HUES6 (cell line): Measurements from ENCODE around the gene RTN1.

ENCODE experiments used
- H3K27ac ChIP-seq: 2 replicates; pipeline ENCODE4 v1.7.0; 2013; ENCODE audit warnings: low read depth, mild to moderate bottlenecking, low read length, inconsistent platforms
- H3K27me3 ChIP-seq: 2 replicates; pipeline ENCODE4 v1.6.1; 2013; ENCODE audit warnings: low read length; ENCODE audit not compliant: control insufficient read depth, insufficient read depth
- H3K36me3 ChIP-seq: 2 replicates; pipeline ENCODE4 v1.6.1; 2013; ENCODE audit warnings: low read length; ENCODE audit not compliant: control insufficient read depth, insufficient read depth
- H3K4me1 ChIP-seq: 2 replicates; pipeline ENCODE4 v1.6.1; 2013; ENCODE audit warnings: low read length; ENCODE audit not compliant: control insufficient read depth, insufficient read depth
- H3K4me3 ChIP-seq: 2 replicates; pipeline ENCODE4 v1.5.1; 2013; ENCODE audit warnings: low read depth, low read length
- H3K9ac ChIP-seq: one replicate; pipeline ENCODE4 v1.6.1; 2013; ENCODE audit warnings: mild to moderate bottlenecking, low read length
- H3K9me3 ChIP-seq: 2 replicates; pipeline ENCODE4 v1.6.1; 2013; ENCODE audit warnings: low read depth, low read length; ENCODE audit not compliant: control insufficient read depth, insufficient read depth

The RTN1 gene

GRCh38 chr14:59627011-59627520 lies 243.5 kb downstream of the RTN1 start:
- no peaks in the 10 kb centered on the region for H3K36me3 ChIP-seq
- peaks cover 32% of the 10 kb centered on the region for H3K27me3 ChIP-seq
- no peak overlapping the region for H3K4me3 ChIP-seq
- H3K9me3 ChIP-seq = no peaks in the 10 kb centered on the region
- H3K27ac ChIP-seq = no peak overlapping the region
- H3K9ac ChIP-seq = no peak overlapping the region
- peaks cover 4% of the 10 kb centered on the region; the same call in 1 of the 2 replicates for H3K4me1 ChIP-seq

GRCh38 chr14:59622631-59623030 lies 247.9 kb downstream of the RTN1 start:
- no peaks in the 10 kb centered on the region for H3K4me1 ChIP-seq
- no peaks in the 10 kb centered on the region for H3K36me3 ChIP-seq
- no peak overlapping the region for H3K9ac ChIP-seq
- no peak overlapping the region for H3K27ac ChIP-seq
- no peaks in the 10 kb centered on the region; the same call in 1 of the 2 replicates for H3K27me3 ChIP-seq
- H3K4me3 ChIP-seq = no peak overlapping the region
- no peaks in the 10 kb centered on the region for H3K9me3 ChIP-seq

- Histone ChIP-seq H3K4me3 (no peak overlapping the region), H3K27ac (no peak overlapping the region), H3K27me3 (no peaks in the 10 kb centered on the region), H3K4me1 (no peaks in the 10 kb centered on the region), H3K36me3 (no peaks in the 10 kb centered on the region), H3K9me3 (peaks cover 2% of the 10 kb centered on the region; the same call in 1 of the 2 replicates), H3K9ac (no peak overlapping the region)
These were observed 251.5 kb downstream of the RTN1 start for GRCh38 chr14:59619061-59619460.

GRCh38 chr14:59601056-59601455 lies 269.5 kb downstream of the RTN1 start:
- no peaks in the 10 kb centered on the region for H3K9me3 ChIP-seq

GRCh38 chr14:59600211-59600945 lies 270.2 kb downstream of the RTN1 start:
- Histone ChIP-seq H3K4me1 (no peaks in the 10 kb centered on the region), H3K36me3 (no peaks in the 10 kb centered on the region), H3K27me3 (no peaks in the 10 kb centered on the region; the same call in 1 of the 2 replicates), H3K9me3 (no peaks in the 10 kb centered on the region), H3K9ac (no peak overlapping the region), H3K4me3 (no peak overlapping the region), H3K27ac (no peak overlapping the region)

More at GRCh38 chr14:59601056-59601455, 269.5 kb downstream of the RTN1 start:
- H3K27ac ChIP-seq = no peak overlapping the region
- H3K36me3 ChIP-seq = no peaks in the 10 kb centered on the region
- H3K4me1 ChIP-seq = no peaks in the 10 kb centered on the region
- no peak overlapping the region for H3K9ac ChIP-seq
- H3K4me3 ChIP-seq = no peak overlapping the region
- H3K27me3 ChIP-seq = no peaks in the 10 kb centered on the region; the same call in 1 of the 2 replicates

- no peaks in the 10 kb centered on the region; the same call in 1 of the 2 replicates for H3K27me3 ChIP-seq
- no peak overlapping the region for H3K4me3 ChIP-seq
- H3K9ac ChIP-seq = no peak overlapping the region
- H3K27ac ChIP-seq = no peak overlapping the region
- H3K4me1 ChIP-seq = no peaks in the 10 kb centered on the region
- no peaks in the 10 kb centered on the region for H3K36me3 ChIP-seq
- peaks cover 11% of the 10 kb centered on the region for H3K9me3 ChIP-seq
These were observed 275.5 kb downstream of the RTN1 start for GRCh38 chr14:59595071-59595470.

- H3K4me3 ChIP-seq = no peak overlapping the region
- peaks cover 11% of the 10 kb centered on the region for H3K9me3 ChIP-seq
These were observed 278.8 kb downstream of the RTN1 start for GRCh38 chr14:59591641-59592370.

GRCh38 chr14:59588101-59588500 lies 282.5 kb downstream of the RTN1 start:
- H3K27ac ChIP-seq = no peak overlapping the region
- H3K36me3 ChIP-seq = no peaks in the 10 kb centered on the region
- H3K27me3 ChIP-seq = no peaks in the 10 kb centered on the region

More at GRCh38 chr14:59591641-59592370, 278.8 kb downstream of the RTN1 start:
- H3K36me3 ChIP-seq = no peaks in the 10 kb centered on the region
- no peak overlapping the region for H3K9ac ChIP-seq
- no peaks in the 10 kb centered on the region for H3K4me1 ChIP-seq
- no peak overlapping the region for H3K27ac ChIP-seq
- no peaks in the 10 kb centered on the region for H3K27me3 ChIP-seq

GRCh38 chr14:59585891-59586554 lies 284.6 kb downstream of the RTN1 start:
- Histone ChIP-seq H3K9me3 (no peaks in the 10 kb centered on the region), H3K9ac (no peak overlapping the region), H3K27ac (no peak overlapping the region), H3K4me1 (no peaks in the 10 kb centered on the region), H3K4me3 (no peak overlapping the region), H3K36me3 (no peaks in the 10 kb centered on the region), H3K27me3 (no peaks in the 10 kb centered on the region)

More at GRCh38 chr14:59588101-59588500, 282.5 kb downstream of the RTN1 start:
- Histone ChIP-seq H3K4me1 (no peaks in the 10 kb centered on the region), H3K4me3 (no peak overlapping the region), H3K9me3 (peaks cover 11% of the 10 kb centered on the region), H3K9ac (no peak overlapping the region)

GRCh38 chr14:59583755-59584154 lies 286.8 kb downstream of the RTN1 start:
- no peak overlapping the region for H3K4me3 ChIP-seq
- no peak overlapping the region for H3K9ac ChIP-seq
- no peaks in the 10 kb centered on the region for H3K27me3 ChIP-seq
- H3K9me3 ChIP-seq = no peaks in the 10 kb centered on the region
- no peak overlapping the region for H3K27ac ChIP-seq
- H3K4me1 ChIP-seq = no peaks in the 10 kb centered on the region
- no peaks in the 10 kb centered on the region for H3K36me3 ChIP-seq
